NCI-H446 (cell line): Measurements from ENCODE around the gene GART.

Source experiments
- DNase-seq, 2 experiments: peaks; one replicate each; lab custom pipeline; 2025; lab: John Stamatoyannopoulos, UW

GART gene

GRCh38 chr21:33461538-33462250, 80.2 kb downstream of the GART start:
- no peak for DNase-seq

- no peak for DNase-seq
Measured at GRCh38 chr21:33458861-33459260, 83.1 kb downstream of the GART start.

GRCh38 chr21:33455686-33456446, 86.1 kb downstream of the GART start:
- no peak for DNase-seq
